Measurements from ENCODE around the gene IL36RN.

IL36RN gene

GRCh38 chr2:113028112-113028511 is 30.9 kb upstream of the IL36RN start:
- H3K27ac Mint-ChIP-seq, result no peak overlapping the region
- no peak overlapping the region for H3K4me3 Mint-ChIP-seq
- H3K36me3 Mint-ChIP-seq, result no peaks in the 10 kb centered on the region
- ATAC-seq (replicated peaks) (no peak), DNase-seq (no peak)
- peaks cover 10 to 12% of the 10 kb centered on the region in 2 donors for H3K4me1 Mint-ChIP-seq
- H3K27me3 Mint-ChIP-seq, result peaks cover 43 to 51% of the 10 kb centered on the region in 2 donors
- no peaks in the 10 kb centered on the region for H3K9me3 Mint-ChIP-seq

GRCh38 chr2:113032737-113033136 is 26.3 kb upstream of the IL36RN start:
- Mint-ChIP-seq H3K36me3 (no peaks in the 10 kb centered on the region), H3K27me3 (peaks cover 31 to 41% of the 10 kb centered on the region in 2 donors), H3K4me3 (no peak overlapping the region), H3K9me3 (no peaks in the 10 kb centered on the region), H3K27ac (no peak overlapping the region), H3K4me1 (peaks cover 0 to 2% of the 10 kb centered on the region in 2 donors)
- ATAC-seq (replicated peaks) (no peak), DNase-seq (no peak)

- Mint-ChIP-seq H3K9me3 (no peaks in the 10 kb centered on the region), H3K27me3 (peaks cover 36 to 46% of the 10 kb centered on the region in 2 donors), H3K4me1 (no peaks in the 10 kb centered on the region), H3K27ac (no peak overlapping the region), H3K4me3 (no peak overlapping the region), H3K36me3 (no peaks in the 10 kb centered on the region)
- no peak for ATAC-seq (replicated peaks)
- DNase-seq, result no peak
These were observed 25.0 kb upstream of the IL36RN start for GRCh38 chr2:113034016-113034415.

- Mint-ChIP-seq H3K36me3 (no peaks in the 10 kb centered on the region), H3K9me3 (no peaks in the 10 kb centered on the region), H3K27me3 (peaks cover 26 to 46% of the 10 kb centered on the region in 2 donors), H3K27ac (no peak overlapping the region), H3K4me1 (no peaks in the 10 kb centered on the region), H3K4me3 (no peak overlapping the region)
- ATAC-seq (replicated peaks), result no peak
- DNase-seq, result no peak
These were observed 22.2 kb upstream of the IL36RN start for GRCh38 chr2:113036763-113037162.

- no peaks in the 10 kb centered on the region for H3K36me3 Mint-ChIP-seq
- H3K9me3 Mint-ChIP-seq, result no peaks in the 10 kb centered on the region
- H3K27me3 Mint-ChIP-seq, result peaks cover 26 to 46% of the 10 kb centered on the region in 2 donors
- no peak for DNase-seq
- no peaks in the 10 kb centered on the region for H3K4me1 Mint-ChIP-seq
- H3K4me3 Mint-ChIP-seq, result no peak overlapping the region
- no peak overlapping the region for H3K27ac Mint-ChIP-seq
- ATAC-seq (replicated peaks), result no peak
These were observed 20.7 kb upstream of the IL36RN start for GRCh38 chr2:113038291-113038690.

GRCh38 chr2:113039158-113039557 is 19.8 kb upstream of the IL36RN start:
- Mint-ChIP-seq H3K4me3 (no peak overlapping the region), H3K36me3 (no peaks in the 10 kb centered on the region), H3K4me1 (no peaks in the 10 kb centered on the region), H3K27me3 (peaks cover 26 to 42% of the 10 kb centered on the region in 2 donors), H3K9me3 (no peaks in the 10 kb centered on the region), H3K27ac (no peak overlapping the region)
- ATAC-seq (replicated peaks), result no peak
- no peak for DNase-seq

- DNase-seq, result no peak
- ATAC-seq (replicated peaks), result no peak
- Mint-ChIP-seq H3K9me3 (no peaks in the 10 kb centered on the region), H3K27me3 (peaks cover 26 to 37% of the 10 kb centered on the region in 2 donors), H3K36me3 (no peaks in the 10 kb centered on the region), H3K4me3 (no peak overlapping the region), H3K27ac (no peak overlapping the region), H3K4me1 (no peaks in the 10 kb centered on the region)
These were observed 19.3 kb upstream of the IL36RN start for GRCh38 chr2:113039719-113040118.

- Mint-ChIP-seq H3K9me3 (no peaks in the 10 kb centered on the region), H3K27ac (no peak overlapping the region)
These were observed 17.1 kb upstream of the IL36RN start for GRCh38 chr2:113041871-113042270.

GRCh38 chr2:113046465-113046864 is 12.5 kb upstream of the IL36RN start:
- no peak for ATAC-seq (replicated peaks)
- Mint-ChIP-seq H3K27me3 (peaks cover 17 to 27% of the 10 kb centered on the region in 2 donors), H3K27ac (peak overlapping the region; percentile 25), H3K9me3 (peaks cover 0 to 4% of the 10 kb centered on the region in 2 donors), H3K4me3 (no peak overlapping the region), H3K36me3 (peaks cover 0 to 2% of the 10 kb centered on the region in 2 donors), H3K4me1 (no peaks in the 10 kb centered on the region)
- DNase-seq, result no peak

More at GRCh38 chr2:113041871-113042270, 17.1 kb upstream of the IL36RN start:
- ATAC-seq (replicated peaks) (no peak), DNase-seq (no peak)
- Mint-ChIP-seq H3K4me1 (no peaks in the 10 kb centered on the region), H3K27me3 (peaks cover 24 to 38% of the 10 kb centered on the region in 2 donors), H3K4me3 (no peak overlapping the region), H3K36me3 (no peaks in the 10 kb centered on the region)

- H3K36me3 Mint-ChIP-seq, result peaks cover 3 to 16% of the 10 kb centered on the region in 2 donors
- peaks cover 30 to 38% of the 10 kb centered on the region in 2 donors for H3K27me3 Mint-ChIP-seq
- no peak for ATAC-seq (replicated peaks)
These were observed 7.8 kb upstream of the IL36RN start for GRCh38 chr2:113050921-113051895.

GRCh38 chr2:113052396-113052917 is 6.5 kb upstream of the IL36RN start, which contains the start of gene IL36B:
Gene IL36B (minus strand): TSS chr2:113052867.
- Mint-ChIP-seq H3K36me3 (peaks cover 3 to 16% of the 10 kb centered on the region in 2 donors), H3K4me1 (no peaks in the 10 kb centered on the region), H3K4me3 (no peak within 1 kb of the TSS), H3K27ac (no peak within 1 kb of the TSS), H3K9me3 (peaks cover 27 to 28% of the 10 kb centered on the region in 2 donors), H3K27me3 (peaks cover 23 to 27% of the 10 kb centered on the region in 2 donors)
- no peak for ATAC-seq (replicated peaks)
- DNase-seq, result no peak

More at GRCh38 chr2:113050921-113051895, 7.8 kb upstream of the IL36RN start:
- DNase-seq, result no peak
- H3K9me3 Mint-ChIP-seq, result peaks cover 26 to 27% of the 10 kb centered on the region in 2 donors
- no peak overlapping the region for H3K4me3 Mint-ChIP-seq
- H3K4me1 Mint-ChIP-seq, result no peaks in the 10 kb centered on the region
- no peak overlapping the region for H3K27ac Mint-ChIP-seq

GRCh38 chr2:113053666-113054065 is 5.3 kb upstream of the IL36RN start:
- H3K27ac Mint-ChIP-seq, result no peak overlapping the region
- H3K9me3 Mint-ChIP-seq, result peaks cover 27 to 28% of the 10 kb centered on the region in 2 donors
- H3K4me1 Mint-ChIP-seq, result no peaks in the 10 kb centered on the region
- ATAC-seq (replicated peaks) (peak in 1 of 2 donors; percentile 6), DNase-seq (no peak)
- H3K36me3 Mint-ChIP-seq, result peaks cover 3 to 16% of the 10 kb centered on the region in 2 donors
- no peak overlapping the region for H3K4me3 Mint-ChIP-seq
- H3K27me3 Mint-ChIP-seq, result peaks cover 22 to 25% of the 10 kb centered on the region in 2 donors

GRCh38 chr2:113054066-113054465 is 4.9 kb upstream of the IL36RN start:
- no peak overlapping the region for H3K27ac Mint-ChIP-seq
- peaks cover 27 to 28% of the 10 kb centered on the region in 2 donors for H3K9me3 Mint-ChIP-seq
- H3K4me1 Mint-ChIP-seq, result no peaks in the 10 kb centered on the region
- no peak overlapping the region for H3K4me3 Mint-ChIP-seq
- ATAC-seq (replicated peaks), result peak in 1 of 2 donors; percentile 20
- peaks cover 3 to 16% of the 10 kb centered on the region in 2 donors for H3K36me3 Mint-ChIP-seq
- DNase-seq, result no peak
- peaks cover 22 to 27% of the 10 kb centered on the region in 2 donors for H3K27me3 Mint-ChIP-seq

- Mint-ChIP-seq H3K36me3 (peaks cover 2 to 16% of the 10 kb centered on the region in 2 donors), H3K4me3 (no peak overlapping the region), H3K9me3 (peaks cover 24 to 27% of the 10 kb centered on the region in 2 donors), H3K4me1 (no peaks in the 10 kb centered on the region), H3K27ac (no peak overlapping the region), H3K27me3 (peaks cover 22 to 35% of the 10 kb centered on the region in 2 donors)
- DNase-seq (no peak), ATAC-seq (replicated peaks) (no peak)
These were observed 2.5 kb upstream of the IL36RN start for GRCh38 chr2:113056521-113056920.

All from stimulated activated naive B cell treated with anti-CD40 and anti-IgM and Interleukin-4, amounts not matched to agents 10 μg/mL and 1 μg/mL and 100 μg/mL, for 72 hours (primary cell).